Testis (tissue), 2 donors: ENCODE results near the gene ARFGEF3.

Experiments used
- POLR2A ChIP-seq: fragments of 450-650 bp; IDR thresholded peaks from one replicate; pipeline ENCODE4 v1.6.1; 2017; ENCODE audit warnings: antibody characterized with exemption, mild to moderate bottlenecking, moderate library complexity
- TF ChIP-seq, protein P1 (sequence below), 3 experiments: fragments of 450-650 bp in 2 of 3; fragments of 200-600 bp in 1 of 3; sonication (generic) in 1 of 3; IDR thresholded peaks; one replicate each; pipeline ENCODE4 v1.5.1; 2016 to 2019; ENCODE audit warnings: antibody characterized with exemption in 3 of 3, mild to moderate bottlenecking in 2 of 3, moderate library complexity in 1 of 3

- TF ChIP-seq, protein P1, sequence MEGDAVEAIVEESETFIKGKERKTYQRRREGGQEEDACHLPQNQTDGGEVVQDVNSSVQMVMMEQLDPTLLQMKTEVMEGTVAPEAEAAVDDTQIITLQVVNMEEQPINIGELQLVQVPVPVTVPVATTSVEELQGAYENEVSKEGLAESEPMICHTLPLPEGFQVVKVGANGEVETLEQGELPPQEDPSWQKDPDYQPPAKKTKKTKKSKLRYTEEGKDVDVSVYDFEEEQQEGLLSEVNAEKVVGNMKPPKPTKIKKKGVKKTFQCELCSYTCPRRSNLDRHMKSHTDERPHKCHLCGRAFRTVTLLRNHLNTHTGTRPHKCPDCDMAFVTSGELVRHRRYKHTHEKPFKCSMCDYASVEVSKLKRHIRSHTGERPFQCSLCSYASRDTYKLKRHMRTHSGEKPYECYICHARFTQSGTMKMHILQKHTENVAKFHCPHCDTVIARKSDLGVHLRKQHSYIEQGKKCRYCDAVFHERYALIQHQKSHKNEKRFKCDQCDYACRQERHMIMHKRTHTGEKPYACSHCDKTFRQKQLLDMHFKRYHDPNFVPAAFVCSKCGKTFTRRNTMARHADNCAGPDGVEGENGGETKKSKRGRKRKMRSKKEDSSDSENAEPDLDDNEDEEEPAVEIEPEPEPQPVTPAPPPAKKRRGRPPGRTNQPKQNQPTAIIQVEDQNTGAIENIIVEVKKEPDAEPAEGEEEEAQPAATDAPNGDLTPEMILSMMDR (IDR thresholded peaks at IDR 0.05), result no peak
- TF ChIP-seq POLR2A, result no peak
Observed at GRCh38 chr6:138377042-138377441, 215.3 kb downstream of the ARFGEF3 start.
